Measurements from ENCODE around the gene PTPRH.
A peak's percentile ranks its signal among the peaks of the same experiment; 100 is the strongest.

Gene PTPRH

GRCh38 chr19:55152017-55152416 is 57.3 kb downstream of the PTPRH start:
- no peak for DNase-seq (ENCODE audit: extremely low read depth, low read depth)
- TF ChIP-seq, protein P1, sequence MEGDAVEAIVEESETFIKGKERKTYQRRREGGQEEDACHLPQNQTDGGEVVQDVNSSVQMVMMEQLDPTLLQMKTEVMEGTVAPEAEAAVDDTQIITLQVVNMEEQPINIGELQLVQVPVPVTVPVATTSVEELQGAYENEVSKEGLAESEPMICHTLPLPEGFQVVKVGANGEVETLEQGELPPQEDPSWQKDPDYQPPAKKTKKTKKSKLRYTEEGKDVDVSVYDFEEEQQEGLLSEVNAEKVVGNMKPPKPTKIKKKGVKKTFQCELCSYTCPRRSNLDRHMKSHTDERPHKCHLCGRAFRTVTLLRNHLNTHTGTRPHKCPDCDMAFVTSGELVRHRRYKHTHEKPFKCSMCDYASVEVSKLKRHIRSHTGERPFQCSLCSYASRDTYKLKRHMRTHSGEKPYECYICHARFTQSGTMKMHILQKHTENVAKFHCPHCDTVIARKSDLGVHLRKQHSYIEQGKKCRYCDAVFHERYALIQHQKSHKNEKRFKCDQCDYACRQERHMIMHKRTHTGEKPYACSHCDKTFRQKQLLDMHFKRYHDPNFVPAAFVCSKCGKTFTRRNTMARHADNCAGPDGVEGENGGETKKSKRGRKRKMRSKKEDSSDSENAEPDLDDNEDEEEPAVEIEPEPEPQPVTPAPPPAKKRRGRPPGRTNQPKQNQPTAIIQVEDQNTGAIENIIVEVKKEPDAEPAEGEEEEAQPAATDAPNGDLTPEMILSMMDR (IDR thresholded peaks at IDR 0.05; ENCODE audit: low read depth, low read length), result no peak

DNA sequence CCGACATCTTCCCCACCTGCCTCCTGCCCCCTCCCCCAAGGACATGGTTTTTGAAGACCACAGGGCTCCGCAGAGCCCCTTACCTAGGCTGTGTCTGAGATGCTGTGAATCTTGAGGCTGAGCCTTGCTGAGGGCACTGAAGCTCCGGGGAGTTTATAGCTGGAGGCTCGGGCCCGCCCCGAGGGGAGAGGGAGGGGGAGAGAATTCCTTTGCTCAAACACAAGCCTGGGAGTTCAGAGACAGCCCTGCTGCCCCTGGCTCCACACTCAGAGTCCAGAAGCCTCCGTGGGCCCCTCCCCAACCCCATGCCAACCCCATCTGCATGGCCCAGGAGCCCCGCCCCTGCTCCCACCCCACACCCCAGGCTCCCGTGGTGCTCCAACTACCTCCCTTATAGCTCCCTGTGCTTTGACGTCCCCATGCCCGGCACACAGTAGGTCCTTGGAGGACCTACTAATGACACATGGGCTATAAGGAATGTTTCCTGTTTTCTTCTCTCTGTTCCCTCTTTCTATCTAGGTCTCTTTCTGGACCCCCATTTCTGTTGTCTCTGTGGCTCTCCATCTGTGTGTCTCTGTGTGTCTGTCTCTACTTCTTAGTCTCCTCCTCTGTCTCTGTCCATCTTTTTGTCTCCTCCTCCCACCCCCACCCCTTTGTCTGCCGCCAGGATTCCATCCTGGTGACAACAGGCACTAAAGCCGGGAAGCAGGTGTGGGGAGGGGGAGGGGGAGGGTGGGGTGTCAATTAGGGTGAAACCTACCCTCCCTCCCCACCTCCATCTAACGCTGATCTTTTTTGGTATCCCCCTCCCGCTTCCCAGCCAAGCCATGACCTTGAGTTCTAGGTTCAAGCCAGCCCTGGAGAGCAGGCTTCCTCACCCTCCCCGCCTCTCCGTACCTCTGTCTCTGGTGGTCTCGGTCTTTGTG is 60.0 kb downstream of the PTPRH start, which contains the start of gene TNNT1:
Gene TNNT1 (minus strand): TSS at position 129 of the 926 bp plus-strand sequence. CDS start 2,049 bp downstream, outside the sequence.
- TF ChIP-seq, protein P1 (IDR thresholded peaks at IDR 0.05; ENCODE audit: low read depth, low read length), result no peak
- DNase-seq (ENCODE audit: extremely low read depth, low read depth), result no peak

GRCh38 chr19:55147545-55148251 is 61.6 kb downstream of the PTPRH start:
- DNase-seq (ENCODE audit: extremely low read depth, low read depth), result no peak
- TF ChIP-seq, protein P1 (IDR thresholded peaks at IDR 0.05; ENCODE audit: low read depth, low read length), result no peak

DNA sequence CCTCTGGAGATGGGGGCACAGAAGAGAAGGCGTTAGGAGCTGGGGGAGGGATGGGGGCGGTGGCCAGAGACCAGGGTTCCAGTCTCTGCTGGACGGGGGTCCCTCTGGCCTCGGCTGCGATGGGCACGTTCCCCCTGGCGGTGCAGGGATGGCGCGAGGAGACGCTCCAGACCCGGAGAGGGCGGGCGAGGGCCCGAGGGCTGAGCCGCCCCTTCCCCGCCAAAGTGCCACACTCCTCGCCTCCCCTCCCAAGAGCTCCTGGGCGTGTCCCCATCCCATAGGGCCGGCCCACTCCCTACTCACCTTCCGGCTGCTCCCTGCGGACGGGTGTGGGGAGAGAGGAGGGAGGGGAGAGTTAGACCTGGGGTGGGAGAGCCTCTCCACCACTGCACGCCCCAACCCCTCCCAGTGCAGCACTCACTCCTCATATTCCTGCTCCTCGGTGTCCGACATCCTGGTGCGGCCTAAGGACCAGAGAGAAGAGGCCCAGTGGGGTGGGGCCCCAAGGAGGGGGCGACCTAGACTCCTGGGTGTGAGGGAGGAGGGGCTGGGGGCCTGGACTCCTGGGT is 62.5 kb downstream of the PTPRH start:
- TF ChIP-seq, protein P1 (IDR thresholded peaks at IDR 0.05; ENCODE audit: low read depth, low read length), result no peak

GRCh38 chr19:55146078-55146704 is 63.1 kb downstream of the PTPRH start:
- TF ChIP-seq, protein P1 (IDR thresholded peaks at IDR 0.05; ENCODE audit: low read depth, low read length), result peak; percentile 54
- no peak for DNase-seq (ENCODE audit: extremely low read depth, low read depth)

More for the DNA sequence above, 62.5 kb downstream of the PTPRH start:
- DNase-seq (ENCODE audit: extremely low read depth, low read depth), result no peak

- TF ChIP-seq, protein P1 (IDR thresholded peaks at IDR 0.05; ENCODE audit: low read depth, low read length), result no peak
- no peak for DNase-seq (ENCODE audit: extremely low read depth, low read depth)
Measured at GRCh38 chr19:55145232-55145631, 64.1 kb downstream of the PTPRH start.

Data from AG09319 (cell line).